ENCODE data around the gene IDH3A. TPM values are rescaled to one million over a fixed set of nuclear protein-coding genes. Genes with fewer than 3 reads are reported as not detected.

Gene IDH3A
- total and polyA plus RNA-seq, 9 of the 15 experiments (the other 6 are each of a cell fraction or from before 2014, with no cell fraction given), result 37.4 to 249 (median 107) TPM

DNA sequence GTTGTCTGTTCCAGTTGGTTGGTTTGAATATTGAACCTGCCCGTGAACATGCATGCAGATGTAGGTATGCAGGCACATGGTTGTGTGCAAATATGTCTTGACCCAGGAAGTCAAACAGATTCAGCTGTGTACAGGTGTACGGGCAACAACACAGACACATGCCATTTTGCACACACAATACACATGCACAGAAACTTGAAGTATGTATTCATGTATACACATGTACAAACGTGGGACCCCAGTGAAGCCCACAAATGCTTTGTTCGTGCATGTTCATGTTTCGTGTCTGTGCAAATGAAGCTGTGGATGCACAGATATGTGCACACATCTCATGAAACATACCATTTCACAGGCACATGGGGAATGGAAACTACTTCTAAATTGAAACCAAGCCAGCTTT is 30.7 kb downstream of the IDH3A start:
- in situ Hi-C loops (cut with MboI), result no loop called here
- no TSS peak for BruUV-seq (replicated peaks)

DNA sequence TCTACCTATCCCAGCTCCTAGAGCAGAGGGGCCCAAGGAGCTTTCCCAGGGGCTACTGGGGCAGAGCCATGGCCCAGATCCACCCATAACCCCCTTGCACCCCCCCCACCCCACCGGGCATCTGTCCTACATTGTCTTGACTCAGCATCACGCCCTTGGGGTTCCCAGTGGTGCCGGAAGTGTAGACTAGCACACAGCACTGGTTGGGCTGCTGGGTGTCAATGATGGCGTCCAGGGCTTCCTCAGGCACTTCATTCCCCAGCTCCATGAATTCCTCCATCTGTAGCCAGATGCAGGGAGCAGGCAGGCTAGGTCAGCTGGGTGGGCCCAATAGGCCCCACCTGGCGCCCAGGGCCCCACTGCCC is 33.2 kb downstream of the IDH3A start:
- DNase-seq (ENCODE audit: extremely low read depth in 1 of 4, low spot score in 3 of 4) (no peak), ATAC-seq (no peak), FAIRE-seq (no peak)
- Histone ChIP-seq H2AFZ (ENCODE audit: low read depth, low read length) (no peak overlapping the region), H3K4me1 (replicated peaks in 1 of 2; ENCODE audit: control insufficient read depth in 2 of 2, insufficient read depth in 2 of 2, low read length in 2 of 2) (peaks cover 0 to 20% of the 10 kb centered on the region in 2 experiments; a peak in 2 of 5 replicates), H3K36me3 (ENCODE audit: control insufficient read depth, insufficient read depth, low read length) (no peaks in the 10 kb centered on the region), H3K27ac (ENCODE audit: extremely low read depth, low read depth, low read length) (no peak overlapping the region), H4K20me1 (replicated peaks; ENCODE audit: control insufficient read depth, insufficient read depth, low read length) (0 out of 2 replicates have a peak, but pooled peaks cover 4% of the 10 kb centered on the region), H3K4me2 (ENCODE audit: insufficient read depth, low read length) (no peak overlapping the region), H3K4me3 (no peak overlapping the region), H3K79me2 (ENCODE audit: control insufficient read depth, insufficient read depth, low read length) (no peaks in the 10 kb centered on the region), H3K9me3 (replicated peaks; ENCODE audit: control insufficient read depth, insufficient read depth, low read depth, low read length) (no peaks in the 10 kb centered on the region), H3K27me3 (ENCODE audit: control insufficient read depth in 2 of 2, insufficient read depth in 2 of 2, low read length in 2 of 2) (peaks cover 4 to 11% of the 10 kb centered on the region in 2 experiments; a peak in 3 of 5 replicates), H3K9me1 (ENCODE audit: control insufficient read depth, insufficient read depth, low read length) (no peaks in the 10 kb centered on the region), H3K9ac (ENCODE audit: insufficient read depth in 1 of 2, low read depth in 2 of 2, low read length in 2 of 2) (no peak overlapping the region)
- BruUV-seq (replicated peaks), result no TSS peak
- intact Hi-C loops (cut with micrococcal nuclease), result no loop called here
- ChIA-PET CTCF (ENCODE audit: low intra/inter-chr PET ratio) (no interaction called here), POLR2A (no interaction called here)
- in situ Hi-C loops (cut with MboI), result no loop called here
- WGBS (ENCODE audit: insufficient coverage, low coverage, missing lambda C conversion rate), result 60% methylated on average over 2 of the region's 5 CpGs
- no peak for TF ChIP-seq KDM2B (CRISPR knock-in tag; IDR thresholded peaks at IDR 0.05)
- no peak for TF ChIP-seq LARP7 (IDR thresholded peaks at IDR 0.05)
- no peak for TF ChIP-seq GATA2 (CRISPR knock-in tag; IDR thresholded peaks at IDR 0.05)
- TF ChIP-seq HEY1 (CRISPR knock-in tag; IDR thresholded peaks at IDR 0.05; ENCODE audit: borderline replicate concordance), result no peak
- TF ChIP-seq ELF4 (CRISPR knock-in tag; IDR thresholded peaks at IDR 0.05), result no peak
- no peak for TF ChIP-seq ZNF431 (CRISPR knock-in tag; IDR thresholded peaks at IDR 0.05)
- no peak for TF ChIP-seq KLF6 (CRISPR knock-in tag; IDR thresholded peaks at IDR 0.05; ENCODE audit: borderline replicate concordance)
- TF ChIP-seq, protein P1, sequence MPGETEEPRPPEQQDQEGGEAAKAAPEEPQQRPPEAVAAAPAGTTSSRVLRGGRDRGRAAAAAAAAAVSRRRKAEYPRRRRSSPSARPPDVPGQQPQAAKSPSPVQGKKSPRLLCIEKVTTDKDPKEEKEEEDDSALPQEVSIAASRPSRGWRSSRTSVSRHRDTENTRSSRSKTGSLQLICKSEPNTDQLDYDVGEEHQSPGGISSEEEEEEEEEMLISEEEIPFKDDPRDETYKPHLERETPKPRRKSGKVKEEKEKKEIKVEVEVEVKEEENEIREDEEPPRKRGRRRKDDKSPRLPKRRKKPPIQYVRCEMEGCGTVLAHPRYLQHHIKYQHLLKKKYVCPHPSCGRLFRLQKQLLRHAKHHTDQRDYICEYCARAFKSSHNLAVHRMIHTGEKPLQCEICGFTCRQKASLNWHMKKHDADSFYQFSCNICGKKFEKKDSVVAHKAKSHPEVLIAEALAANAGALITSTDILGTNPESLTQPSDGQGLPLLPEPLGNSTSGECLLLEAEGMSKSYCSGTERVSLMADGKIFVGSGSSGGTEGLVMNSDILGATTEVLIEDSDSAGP (CRISPR knock-in tag; IDR thresholded peaks at IDR 0.05), result no peak
- no peak for TF ChIP-seq CC2D1A (IDR thresholded peaks at IDR 0.05)
- TF ChIP-seq, protein P2, sequence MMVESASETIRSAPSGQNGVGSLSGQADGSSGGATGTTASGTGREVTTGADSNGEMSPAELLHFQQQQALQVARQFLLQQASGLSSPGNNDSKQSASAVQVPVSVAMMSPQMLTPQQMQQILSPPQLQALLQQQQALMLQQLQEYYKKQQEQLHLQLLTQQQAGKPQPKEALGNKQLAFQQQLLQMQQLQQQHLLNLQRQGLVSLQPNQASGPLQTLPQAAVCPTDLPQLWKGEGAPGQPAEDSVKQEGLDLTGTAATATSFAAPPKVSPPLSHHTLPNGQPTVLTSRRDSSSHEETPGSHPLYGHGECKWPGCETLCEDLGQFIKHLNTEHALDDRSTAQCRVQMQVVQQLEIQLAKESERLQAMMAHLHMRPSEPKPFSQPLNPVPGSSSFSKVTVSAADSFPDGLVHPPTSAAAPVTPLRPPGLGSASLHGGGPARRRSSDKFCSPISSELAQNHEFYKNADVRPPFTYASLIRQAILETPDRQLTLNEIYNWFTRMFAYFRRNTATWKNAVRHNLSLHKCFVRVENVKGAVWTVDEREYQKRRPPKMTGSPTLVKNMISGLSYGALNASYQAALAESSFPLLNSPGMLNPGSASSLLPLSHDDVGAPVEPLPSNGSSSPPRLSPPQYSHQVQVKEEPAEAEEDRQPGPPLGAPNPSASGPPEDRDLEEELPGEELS (CRISPR knock-in tag; IDR thresholded peaks at IDR 0.05; ENCODE audit: borderline replicate concordance), result no peak
- TF ChIP-seq, protein P3, sequence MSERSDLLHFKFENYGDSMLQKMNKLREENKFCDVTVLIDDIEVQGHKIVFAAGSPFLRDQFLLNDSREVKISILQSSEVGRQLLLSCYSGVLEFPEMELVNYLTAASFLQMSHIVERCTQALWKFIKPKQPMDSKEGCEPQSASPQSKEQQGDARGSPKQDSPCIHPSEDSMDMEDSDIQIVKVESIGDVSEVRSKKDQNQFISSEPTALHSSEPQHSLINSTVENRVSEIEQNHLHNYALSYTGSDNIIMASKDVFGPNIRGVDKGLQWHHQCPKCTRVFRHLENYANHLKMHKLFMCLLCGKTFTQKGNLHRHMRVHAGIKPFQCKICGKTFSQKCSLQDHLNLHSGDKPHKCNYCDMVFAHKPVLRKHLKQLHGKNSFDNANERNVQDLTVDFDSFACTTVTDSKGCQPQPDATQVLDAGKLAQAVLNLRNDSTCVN (CRISPR knock-in tag; IDR thresholded peaks at IDR 0.05), result no peak
- no peak for TF ChIP-seq ZNF224 (CRISPR knock-in tag; IDR thresholded peaks at IDR 0.05)

More for the DNA sequence above, 30.7 kb downstream of the IDH3A start:
- POLR2A ChIA-PET, result interaction anchor here (0.6 kb wide), 1 partner anchor 72 kb away, joined by 4 read pairs; no protein-coding TSS in a partner anchor
- intact Hi-C loops (cut with micrococcal nuclease), result no loop called here
- CTCF ChIA-PET (ENCODE audit: low intra/inter-chr PET ratio), result no interaction called here
- ATAC-seq, result no peak
- Histone ChIP-seq H3K4me1 (replicated peaks in 1 of 2; ENCODE audit: control insufficient read depth in 2 of 2, insufficient read depth in 2 of 2, low read length in 2 of 2) (peaks cover 0 to 20% of the 10 kb centered on the region in 2 experiments; a peak in 2 of 5 replicates), H3K9ac (ENCODE audit: insufficient read depth in 1 of 2, low read depth in 2 of 2, low read length in 2 of 2) (no peak overlapping the region), H3K9me3 (replicated peaks; ENCODE audit: control insufficient read depth, insufficient read depth, low read depth, low read length) (no peaks in the 10 kb centered on the region), H3K36me3 (ENCODE audit: control insufficient read depth, insufficient read depth, low read length) (no peaks in the 10 kb centered on the region), H2AFZ (ENCODE audit: low read depth, low read length) (no peak overlapping the region), H3K9me1 (ENCODE audit: control insufficient read depth, insufficient read depth, low read length) (no peaks in the 10 kb centered on the region), H3K27ac (ENCODE audit: extremely low read depth, low read depth, low read length) (no peak overlapping the region), H3K79me2 (ENCODE audit: control insufficient read depth, insufficient read depth, low read length) (no peaks in the 10 kb centered on the region), H4K20me1 (replicated peaks; ENCODE audit: control insufficient read depth, insufficient read depth, low read length) (0 out of 2 replicates have a peak, but pooled peaks cover 4% of the 10 kb centered on the region), H3K4me2 (ENCODE audit: insufficient read depth, low read length) (no peak overlapping the region), H3K4me3 (no peak overlapping the region), H3K27me3 (ENCODE audit: control insufficient read depth in 2 of 2, insufficient read depth in 2 of 2, low read length in 2 of 2) (peaks cover 4 to 11% of the 10 kb centered on the region in 2 experiments; a peak in 3 of 5 replicates)
- TF ChIP-seq ZNF766 (CRISPR knock-in tag; conservative IDR thresholded peaks at IDR 0.05), result no peak
- DNase-seq (ENCODE audit: extremely low read depth in 1 of 4, low spot score in 3 of 4), result no peak
- WGBS (ENCODE audit: insufficient coverage, low coverage, missing lambda C conversion rate), result 7% methylated on average over 5 of the region's 5 CpGs
- no peak for FAIRE-seq
